GM18909 (cell line): Measurements from ENCODE around the gene TMA7.

Experiments used
- ATAC-seq: cut with Tn5 transposase; IDR thresholded peaks from one replicate; pipeline ENCODE4 v1.9.1; 2021; ENCODE audit warnings: mild to moderate bottlenecking; ENCODE audit not compliant: unreplicated experiment, poor library complexity

TMA7 gene

GRCh38 chr3:48486952-48487351 is 46.9 kb downstream of the TMA7 start:
- no peak for ATAC-seq

DNA sequence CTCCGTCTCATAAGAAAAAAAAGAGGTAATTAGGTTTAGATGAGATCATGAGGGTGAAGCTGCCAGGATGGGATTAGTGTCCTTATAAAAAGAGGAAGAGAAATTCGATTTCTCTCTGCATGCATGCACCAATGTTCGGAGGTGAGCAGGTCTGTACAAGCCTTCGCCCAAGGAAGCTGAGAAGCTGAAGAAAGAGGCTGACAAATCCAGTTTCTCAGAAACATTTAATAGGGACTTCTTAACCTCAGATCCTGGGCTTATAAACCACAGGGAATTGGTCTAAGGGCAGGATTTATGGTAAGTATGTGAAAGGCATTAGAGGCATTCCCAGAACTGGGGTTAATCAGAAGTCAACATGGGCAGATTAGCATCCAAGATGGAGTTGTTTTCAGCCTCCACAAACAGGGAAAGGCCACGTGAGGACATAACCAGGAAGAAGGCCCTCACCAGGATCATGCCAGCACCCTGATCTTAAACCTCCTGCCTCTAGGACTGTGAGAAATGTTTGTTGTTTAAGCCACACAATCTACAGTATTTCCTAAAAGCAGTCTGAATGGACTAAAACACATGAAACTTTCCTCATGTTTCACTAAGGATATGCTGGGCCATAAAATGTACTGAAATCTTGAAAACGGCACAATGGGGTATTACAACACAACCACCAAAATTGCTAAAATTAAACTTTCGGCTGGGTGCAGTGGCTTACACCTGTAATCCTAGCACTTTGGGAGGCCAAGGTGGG is 52.6 kb downstream of the TMA7 start:
- no peak for ATAC-seq

GRCh38 chr3:48493203-48493501 is 53.1 kb downstream of the TMA7 start:
- ATAC-seq, result no peak
